Left kidney (tissue), 2 donors: ENCODE measurements around the gene HPX. TPM values are rescaled to one million over a fixed set of nuclear protein-coding genes. Genes with fewer than 3 reads are reported as not detected.
"Not testable (repeated sequence)": the region's sequence is repeated elsewhere in the genome, so short reads cannot be mapped to it uniquely, and the experiment has no call there.

ENCODE experiments used
- DNase-seq: peaks from one replicate; pipeline ENCODE4 v3.0.0-alpha.2; 2013
- polyA plus RNA-seq: library from polyadenylated mRNA; unstranded; fragments of 120-200 nt; gene quantifications from one replicate; pipeline ENCODE4 v1.2.1, GENCODE V29; 2013; ENCODE audit not compliant: insufficient read length

HPX gene
- polyA plus RNA-seq, 1 donor = 4.8 TPM

DNA sequence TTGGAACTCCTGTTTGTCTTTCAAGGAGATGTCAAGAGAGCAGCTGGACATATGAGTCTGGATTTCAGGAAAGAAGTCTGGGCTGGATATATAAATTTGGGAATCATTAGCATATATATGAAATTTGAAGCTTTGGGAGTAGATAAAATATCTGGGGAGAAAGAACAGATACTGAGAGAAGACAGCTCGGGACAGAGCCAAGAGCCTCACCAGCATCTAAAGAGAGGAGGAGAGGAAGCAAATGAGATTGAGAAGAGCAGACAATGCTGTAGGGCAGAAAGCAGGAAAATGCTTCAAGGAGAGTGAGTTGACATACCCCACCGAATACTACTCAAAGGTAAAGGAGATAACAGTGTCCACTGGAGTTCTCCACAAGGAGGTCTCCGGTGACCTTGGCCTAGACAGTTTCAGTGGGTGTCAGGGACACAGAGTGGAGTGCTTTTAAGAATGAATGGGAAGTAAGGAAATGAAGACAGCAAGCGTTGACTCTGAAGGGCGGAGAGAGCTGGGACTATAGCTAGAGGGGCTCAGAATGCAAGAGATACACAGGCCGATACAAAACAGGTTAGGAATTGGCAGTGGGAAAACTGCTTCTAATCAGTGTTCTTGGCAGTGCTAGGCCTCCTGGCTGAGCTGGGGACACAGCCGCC is 22.8 kb downstream of the HPX start:
- no peak for DNase-seq

DNA sequence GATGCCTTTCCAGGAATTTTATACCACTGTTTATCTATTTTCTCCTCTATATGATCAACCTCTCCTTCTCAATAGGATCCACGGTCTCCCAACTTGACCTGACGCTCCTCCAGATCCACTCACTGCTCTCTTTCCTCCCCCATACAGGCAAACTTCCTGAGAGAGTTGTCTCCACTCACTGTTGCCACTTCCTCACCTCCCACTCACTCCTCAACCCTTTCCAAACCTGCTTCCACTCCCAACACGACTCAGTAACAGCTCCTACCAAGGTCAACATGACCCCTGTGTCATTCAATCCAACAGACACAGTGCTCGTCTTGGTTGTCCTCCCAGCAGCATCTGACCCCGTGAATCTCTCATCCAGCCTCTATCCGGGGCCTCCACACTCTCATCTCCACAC is 25.0 kb downstream of the HPX start:
- DNase-seq = no peak

DNA sequence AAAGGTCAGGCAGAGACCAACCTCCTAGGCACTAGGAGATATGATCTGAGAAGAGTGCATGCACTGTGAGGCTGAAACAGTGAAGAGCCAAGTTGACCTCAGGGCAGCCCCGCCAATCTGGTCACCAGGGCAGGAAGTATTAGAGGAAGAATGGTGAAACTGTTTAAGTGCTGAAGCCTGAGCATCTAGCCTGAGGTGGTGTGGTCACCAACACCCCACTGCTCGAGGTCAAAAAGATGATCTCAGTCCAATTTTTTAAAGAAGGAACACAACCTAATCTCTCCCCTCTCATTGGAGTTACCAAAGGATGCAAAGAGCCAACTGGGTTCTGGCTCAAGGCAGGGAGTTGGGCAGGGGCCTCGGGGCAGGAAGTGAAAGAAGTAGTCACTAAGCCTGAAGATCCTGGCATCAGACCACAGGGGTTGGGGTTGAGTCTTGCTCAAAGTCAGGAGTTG is 25.9 kb downstream of the HPX start:
- no peak for DNase-seq

DNA sequence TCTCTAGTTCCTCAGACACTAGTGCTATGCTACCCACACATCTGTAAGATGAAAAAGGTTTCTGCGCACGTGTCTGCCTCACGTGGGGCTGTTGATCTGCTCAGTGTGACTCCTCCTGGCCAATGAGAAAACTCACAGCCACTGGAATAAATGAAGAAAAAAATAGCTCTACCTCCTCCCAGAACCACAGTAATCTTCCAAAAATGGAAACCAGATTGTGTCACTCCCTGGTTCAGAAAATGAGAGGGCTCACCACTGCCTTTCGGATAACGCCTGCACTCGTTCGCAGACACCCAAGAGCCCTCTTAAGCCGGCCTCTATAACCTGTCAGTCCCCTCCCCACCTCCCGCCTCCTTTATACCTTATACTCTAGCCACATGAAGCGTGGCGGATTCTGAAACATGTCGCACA is 27.0 kb downstream of the HPX start:
- DNase-seq = no peak

DNA sequence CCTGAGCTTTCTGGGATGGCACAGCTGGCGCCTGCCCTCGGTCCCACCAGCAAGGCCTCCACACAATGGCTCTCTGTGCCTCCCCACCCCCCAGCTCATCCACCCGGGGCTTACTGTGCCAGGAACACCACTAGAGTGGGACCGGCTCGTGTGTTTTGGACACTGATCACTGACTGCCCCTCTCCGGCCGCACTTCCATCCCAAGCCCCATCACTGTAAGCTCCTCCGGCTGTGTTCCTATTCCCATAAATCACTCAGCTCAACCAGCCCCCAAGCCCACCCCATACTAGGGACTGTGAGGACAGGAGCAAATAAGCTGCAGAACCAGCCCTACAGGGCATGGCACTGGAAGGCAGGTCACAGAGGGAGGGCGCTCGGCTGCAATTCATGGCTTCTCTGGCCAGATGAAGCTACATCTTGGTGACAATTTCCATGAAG is 29.2 kb downstream of the HPX start:
- DNase-seq = no peak

DNA sequence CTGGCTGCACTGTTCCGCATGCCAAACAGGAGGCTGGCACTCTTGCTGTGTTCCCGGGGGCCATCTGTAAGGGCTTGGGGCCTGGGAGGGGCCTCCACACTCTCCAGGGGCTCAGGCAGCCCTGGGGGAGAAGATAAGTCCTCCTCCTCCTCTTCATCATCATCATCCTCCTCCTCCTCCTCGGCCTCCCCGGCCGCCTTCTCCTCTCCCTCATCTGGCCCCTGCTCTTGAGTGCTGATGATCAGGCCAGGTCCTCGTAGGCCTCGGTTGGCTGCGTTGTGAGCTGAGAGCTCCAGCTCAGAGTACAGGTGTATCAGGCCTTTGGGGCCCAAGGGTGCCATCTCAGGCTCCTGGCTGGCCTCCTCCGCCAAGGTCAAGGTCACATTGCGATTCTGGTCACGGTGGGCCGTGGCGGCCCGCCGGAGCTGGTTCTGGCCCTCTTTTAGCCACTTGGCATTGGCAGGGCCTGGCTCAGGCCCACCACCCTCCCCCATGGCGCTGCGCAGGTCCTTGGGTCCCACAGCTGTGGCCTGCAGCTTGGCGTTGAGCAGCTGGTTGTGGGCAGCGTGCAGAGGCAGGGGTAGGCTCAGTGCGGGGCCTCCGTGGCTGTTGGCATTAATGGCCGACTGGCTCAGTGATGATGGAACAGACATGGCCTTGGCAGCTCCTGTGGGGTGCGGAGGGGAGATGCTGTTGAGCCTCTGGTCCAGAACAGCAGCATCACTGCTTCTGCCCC is 29.9 kb downstream of the HPX start:
- DNase-seq = no peak

DNA sequence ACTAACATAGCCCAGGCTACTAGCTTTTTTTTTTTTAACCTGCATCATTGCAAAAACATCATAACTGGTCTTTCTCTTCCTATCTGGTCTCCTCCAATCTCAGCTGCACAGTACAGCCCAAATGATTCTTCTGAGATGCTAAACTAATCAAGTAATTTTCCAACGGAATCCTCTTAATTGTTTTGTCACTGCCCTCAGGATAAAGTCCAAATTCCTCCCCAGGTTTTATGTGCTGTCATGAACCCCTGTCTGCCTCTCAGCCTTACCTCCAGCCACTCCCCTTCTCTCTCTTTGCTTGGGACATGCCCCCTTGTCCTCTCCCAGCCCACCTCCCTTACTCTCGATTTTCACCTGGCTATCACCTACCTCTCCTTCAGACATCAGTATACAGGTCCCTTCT is 34.4 kb downstream of the HPX start:
- no peak for DNase-seq

DNA sequence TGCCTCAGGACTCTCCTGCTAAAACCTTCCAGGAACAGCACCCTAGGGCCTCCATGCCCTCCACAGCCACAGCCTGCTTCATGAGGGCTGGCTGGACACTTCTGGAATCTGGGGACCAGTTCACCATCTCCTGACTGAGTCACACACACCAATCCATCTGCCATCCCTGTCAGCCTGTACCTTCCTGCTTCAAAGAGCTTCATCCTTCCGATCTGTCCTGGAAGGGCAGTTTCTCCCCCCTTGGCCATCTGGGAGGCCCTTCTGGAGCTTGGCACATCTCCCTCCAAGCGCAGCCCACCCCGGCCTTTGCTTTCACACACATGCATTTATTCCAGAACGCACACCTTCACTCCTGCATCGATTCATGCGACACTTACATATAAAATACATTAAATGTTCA is 34.9 kb downstream of the HPX start:
- no peak for DNase-seq

DNA sequence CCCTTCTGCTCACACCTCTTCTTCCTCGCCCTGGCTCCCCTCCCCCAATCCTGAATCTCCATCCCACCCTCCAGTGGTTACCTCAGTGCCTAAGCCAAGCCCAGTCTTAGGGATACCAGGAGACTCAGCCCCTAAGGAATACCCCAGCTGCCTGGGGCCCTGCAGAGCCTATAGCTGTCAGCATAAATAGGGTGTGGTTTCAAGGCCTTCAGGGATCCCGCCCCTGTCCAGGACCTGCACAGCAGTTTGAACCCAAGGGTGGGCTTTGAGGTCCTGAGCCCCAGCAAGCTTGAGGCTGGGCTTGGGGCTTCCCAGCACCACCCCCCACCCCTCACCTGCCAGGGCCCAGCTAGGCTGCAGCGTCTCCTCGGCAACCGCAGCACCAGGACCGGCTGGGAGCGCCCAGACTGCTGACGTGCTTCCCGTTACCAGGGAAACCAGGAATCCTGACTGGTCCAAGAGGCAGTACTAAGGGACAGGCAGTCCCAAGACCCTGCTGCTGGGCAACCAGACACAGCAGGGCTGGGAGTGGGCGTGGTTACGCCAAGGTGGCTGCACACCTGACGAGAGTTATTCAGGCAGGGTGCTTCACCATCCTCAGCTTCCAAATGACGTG is 35.6 kb downstream of the HPX start:
- peak; percentile 46 for DNase-seq

DNA sequence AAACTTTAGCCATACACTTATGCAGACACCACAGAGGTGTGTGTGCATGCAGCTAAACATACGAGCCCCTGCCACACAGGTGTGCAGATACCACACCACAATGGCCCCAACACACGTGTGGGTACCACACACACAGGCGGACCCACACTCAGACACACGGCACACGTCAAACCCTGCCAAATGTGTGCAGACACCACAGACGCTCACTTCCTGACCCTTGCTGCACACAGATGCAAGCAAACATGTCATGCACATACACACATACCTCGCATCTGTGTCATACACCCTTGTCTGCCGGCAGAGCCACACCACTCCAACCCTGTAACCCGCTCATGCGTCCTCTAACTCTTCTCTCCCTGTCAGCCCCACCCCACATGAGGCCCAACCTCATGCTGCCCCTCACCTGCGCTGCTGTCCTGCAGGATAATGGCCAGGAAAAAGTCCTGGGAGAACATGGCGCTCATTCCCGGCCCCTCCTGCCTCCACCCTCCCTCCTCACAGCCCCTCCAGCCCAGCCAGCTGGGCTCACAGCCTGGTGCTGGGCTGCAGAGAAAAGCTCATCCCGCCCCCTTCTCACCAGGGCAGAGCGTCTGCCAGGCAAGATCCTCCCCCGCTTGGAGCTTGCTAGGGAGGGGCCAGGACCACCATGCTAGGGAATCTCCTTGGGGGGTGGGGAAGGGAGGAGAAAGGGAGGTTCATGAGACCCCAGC is 36.3 kb downstream of the HPX start:
- DNase-seq = no peak

DNA sequence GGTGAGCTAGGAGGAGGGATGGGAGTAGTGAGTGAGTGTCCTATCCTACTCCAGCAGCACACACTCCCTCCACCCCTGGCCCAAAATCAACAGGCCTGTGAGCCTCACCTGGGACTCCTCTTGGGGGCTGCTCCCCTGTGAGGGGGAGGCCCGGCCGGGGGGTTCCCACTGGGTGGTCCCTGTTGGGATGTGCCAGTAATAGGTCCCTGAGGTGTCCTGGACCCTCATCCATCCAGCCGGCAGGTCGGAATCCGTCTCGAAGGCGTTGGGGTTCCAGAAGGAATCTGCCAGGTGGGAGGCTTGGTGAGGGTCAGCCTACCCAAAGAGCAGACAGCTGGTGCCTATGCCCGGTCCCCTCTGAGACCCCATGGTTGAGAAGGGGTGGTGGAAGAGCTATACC is 37.2 kb downstream of the HPX start:
- DNase-seq = no peak

DNA sequence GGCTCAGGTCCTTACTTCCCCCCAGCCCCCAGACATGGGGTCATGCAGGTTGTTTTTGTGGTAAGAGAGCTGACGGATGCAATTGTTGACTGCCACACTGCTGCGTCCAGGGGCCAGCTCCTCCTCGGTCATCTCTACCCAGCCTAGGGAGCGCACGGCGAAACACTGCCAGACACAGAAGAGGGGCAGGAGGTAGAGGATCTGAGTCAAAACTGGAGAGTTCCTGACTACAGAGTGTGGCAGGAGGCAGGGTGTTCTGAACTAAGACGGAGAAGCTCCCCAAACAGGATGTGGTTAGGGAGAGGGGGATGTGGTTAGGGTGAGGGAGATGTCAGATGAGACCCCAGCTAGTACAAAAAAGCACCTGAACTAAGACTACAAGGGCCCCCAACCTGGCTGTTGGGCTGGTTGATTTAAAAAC is 38.2 kb downstream of the HPX start:
- DNase-seq = no peak

DNA sequence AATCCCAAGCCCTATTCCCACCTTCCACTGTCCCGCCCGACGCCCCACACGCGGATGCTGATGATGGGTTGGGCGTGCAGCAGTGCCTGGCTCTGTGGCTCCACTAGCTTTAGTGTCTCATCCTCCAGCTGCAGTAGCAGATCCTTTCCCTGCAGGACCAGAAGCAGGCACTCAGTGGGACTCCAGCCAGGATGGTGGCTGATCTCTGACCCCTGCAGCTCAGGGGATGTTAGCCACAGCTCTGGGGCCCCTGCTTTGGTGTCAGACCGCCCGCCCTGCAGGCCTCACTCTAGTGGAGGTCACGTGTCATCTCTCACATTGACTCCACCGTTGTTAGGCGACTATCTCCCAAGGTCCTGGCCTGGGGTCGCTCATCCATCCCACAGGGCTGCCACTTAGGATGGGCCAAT is 38.7 kb downstream of the HPX start:
- no peak for DNase-seq

DNA sequence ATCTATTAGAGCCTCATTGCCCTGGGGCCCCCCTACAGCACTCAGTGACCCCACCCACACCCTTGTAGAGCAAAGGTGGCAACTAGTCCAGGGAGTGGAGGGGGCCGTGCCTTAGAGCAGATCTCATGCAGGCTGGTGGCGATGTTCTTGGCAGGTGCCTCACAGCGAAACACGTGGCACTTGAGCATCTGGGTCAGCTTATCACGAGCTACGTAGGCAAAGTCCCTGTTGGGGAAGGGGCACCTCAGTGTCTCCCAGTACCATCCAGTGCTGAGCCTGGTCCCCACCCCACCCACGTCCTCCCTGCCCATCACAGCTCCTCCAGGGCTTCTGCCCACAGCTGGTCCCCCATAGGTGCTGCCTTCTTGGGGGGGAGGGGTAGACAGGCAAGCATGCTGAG is 39.3 kb downstream of the HPX start:
- DNase-seq = no peak

DNA sequence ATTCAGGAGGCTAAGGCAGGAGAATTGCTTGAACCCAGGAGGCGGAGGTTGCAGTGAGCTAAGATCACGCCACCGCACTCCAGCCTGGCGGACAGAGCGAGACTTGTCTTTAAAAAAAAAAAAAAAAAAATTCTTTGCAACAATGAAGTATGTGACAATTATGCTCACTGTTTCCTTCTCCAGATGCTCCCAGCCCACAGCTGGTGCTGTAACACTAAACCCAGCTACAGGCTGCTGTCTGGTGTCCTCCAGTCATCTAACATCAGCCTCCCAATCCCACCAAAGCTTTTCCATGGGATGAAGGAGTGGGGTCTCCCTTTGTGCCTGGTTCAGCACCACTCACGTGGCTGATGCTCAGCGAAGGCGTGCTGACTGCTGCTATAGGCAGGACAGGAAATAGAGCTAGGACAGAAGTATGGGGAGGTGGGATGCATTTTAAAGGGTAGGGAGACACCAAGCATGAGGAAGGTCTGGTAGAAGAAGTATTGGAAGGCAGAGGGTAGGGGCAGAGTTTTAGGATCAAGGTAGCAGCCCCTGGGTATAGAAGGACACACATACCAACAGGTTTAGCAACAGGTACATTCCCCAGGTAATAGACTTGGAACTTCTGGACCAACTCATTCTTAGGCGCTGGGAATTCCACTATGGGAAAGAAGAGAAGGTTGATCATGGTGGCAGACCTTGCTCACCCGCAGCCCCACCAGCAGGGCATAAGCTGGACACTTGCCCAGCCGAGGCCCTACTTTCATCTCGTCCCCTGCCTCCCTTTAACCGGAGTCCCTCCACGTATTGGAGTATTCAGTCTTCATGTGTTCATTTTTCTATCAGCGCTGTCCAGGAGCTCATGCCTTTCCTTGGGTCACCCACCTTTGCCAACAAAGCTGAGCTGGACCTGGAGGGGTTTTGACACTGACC is 40.1 kb downstream of the HPX start:
- no peak for DNase-seq

DNA sequence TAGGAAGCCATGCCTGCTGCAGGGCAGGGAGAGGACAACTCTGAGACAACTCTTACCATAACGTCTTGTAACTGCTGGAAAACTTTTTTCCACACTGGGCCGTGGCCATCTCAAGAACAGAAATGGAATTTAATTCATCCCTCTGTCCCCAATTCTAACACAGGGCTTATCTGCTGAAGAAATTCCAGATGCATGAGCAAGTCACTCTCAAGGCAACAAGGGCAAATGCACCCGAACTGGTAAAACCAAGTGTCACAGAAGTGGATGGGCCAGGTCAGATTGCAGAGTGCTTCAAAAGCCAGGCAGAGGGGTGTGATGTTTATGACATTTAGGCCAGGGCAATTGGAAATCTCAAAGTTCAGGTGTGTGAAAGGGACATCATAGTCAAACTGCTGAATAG is 43.2 kb downstream of the HPX start:
- no peak for DNase-seq

DNA sequence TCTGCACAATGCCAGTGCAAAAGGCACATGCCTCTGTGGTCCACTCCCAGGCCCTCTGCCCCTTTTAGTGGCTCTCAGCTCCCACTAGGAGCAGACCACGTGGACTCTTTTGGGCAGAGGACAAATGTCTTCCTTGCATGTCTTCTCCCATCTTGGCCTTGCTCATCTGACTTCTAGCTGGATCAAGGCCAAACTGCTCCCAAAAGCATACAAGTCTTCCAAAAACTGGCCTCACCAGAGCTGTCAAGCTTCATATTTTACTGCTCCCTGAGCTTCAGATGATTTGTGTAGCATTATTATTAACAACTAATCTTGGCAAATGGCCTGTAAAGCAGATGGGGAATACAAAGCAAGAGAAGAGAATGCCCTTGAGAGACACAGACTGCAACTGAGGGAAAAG is 43.6 kb downstream of the HPX start:
- peak; percentile 14 for DNase-seq

DNA sequence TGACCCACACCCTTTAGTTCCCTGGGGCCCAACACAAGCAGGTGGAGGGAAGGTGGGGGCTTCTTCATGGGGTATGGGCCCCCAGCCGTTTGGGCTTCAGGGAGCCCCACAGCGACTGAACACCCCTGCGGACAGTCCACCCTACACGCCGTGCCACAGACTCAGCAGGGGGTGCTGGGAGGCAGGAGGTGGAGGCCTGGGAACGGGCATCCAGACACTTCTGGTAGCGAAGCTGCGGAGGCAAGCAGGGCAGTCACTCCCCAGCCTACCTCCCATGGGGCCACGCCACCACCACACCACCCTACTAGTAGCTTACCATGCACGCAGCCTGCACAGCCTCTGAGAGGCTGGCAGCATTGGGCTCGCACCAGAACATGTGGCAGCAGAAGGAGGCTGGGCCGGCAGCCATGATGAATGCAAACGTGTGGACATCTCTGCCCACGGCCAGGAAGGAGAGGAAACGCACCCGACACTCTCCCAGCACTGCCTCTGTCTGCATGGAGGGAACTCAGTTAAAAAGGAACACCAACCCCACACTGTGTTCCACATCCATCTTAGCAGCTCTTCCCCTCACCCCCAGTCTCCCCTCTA is 45.2 kb downstream of the HPX start:
- DNase-seq = no peak

DNA sequence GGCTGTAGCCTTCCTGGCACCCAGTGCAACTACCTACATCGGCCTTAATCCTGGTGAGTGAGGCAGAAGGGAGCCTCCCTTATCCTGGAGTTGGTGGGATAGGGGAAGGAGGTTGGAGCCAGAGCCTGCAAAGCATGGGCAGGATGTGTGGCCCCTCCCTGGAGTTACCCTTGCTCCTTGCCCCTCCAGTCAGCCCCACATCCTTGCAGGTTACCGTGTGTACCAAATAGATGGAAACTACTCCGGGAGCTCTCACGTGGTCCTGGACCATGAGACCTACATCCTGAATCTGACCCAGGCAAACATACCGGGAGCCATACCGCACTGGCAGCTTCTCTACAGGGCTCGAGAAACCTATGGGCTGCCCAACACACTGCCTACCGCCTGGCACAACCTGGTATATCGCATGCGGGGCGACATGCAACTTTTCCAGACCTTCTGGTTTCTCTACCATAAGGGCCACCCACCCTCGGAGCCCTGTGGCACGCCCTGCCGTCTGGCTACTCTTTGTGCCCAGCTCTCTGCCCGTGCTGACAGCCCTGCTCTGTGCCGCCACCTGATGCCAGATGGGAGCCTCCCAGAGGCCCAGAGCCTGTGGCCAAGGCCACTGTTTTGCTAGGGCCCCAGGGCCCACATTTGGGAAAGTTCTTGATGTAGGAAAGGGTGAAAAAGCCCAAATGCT is 46.7 kb downstream of the HPX start:
- DNase-seq = no peak

DNA sequence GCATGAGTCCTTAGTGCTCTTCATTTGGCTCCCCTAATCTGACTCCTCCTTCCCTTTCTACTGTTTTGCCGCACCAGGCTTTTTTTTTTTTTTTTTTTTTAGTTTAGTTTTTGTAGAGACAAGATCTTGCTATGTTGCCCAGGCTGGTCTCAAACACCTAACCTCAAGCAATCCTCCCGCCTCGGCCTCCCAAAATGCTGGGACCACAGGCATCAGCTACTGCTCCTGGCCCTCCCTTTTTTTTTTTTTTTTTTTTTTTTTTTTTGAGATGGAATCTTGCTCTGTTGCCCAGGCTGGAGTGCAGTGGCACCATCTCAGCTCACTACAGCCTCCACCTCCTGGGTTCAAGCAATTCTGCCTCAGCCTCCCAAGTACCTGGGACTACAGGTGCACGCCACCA is 48.5 kb downstream of the HPX start:
- not testable (repeated sequence) for DNase-seq
